WTC11 (cell line): ENCODE measurements around the gene GPR143. TPM values are rescaled to one million over a fixed set of nuclear protein-coding genes. Genes with fewer than 3 reads are reported as not detected.

Experiments
- ATAC-seq: fragments of 200-7000 bp; cut with Tn5 transposase; 2 replicates; pipeline ENCODE4 v1.10.0; 2021; ENCODE audit warnings: mild to moderate bottlenecking, moderate library complexity
- CTCF ChIA-PET: fragments of 300-600 bp; sonication (Branson Sonifier 250); formaldehyde crosslinking; loops from one replicate; lab custom pipeline; 2021; ENCODE audit warnings: antibody characterized with exemption; lab: Charles Lee
- POLR2A ChIA-PET: fragments of 350-600 bp; sonication (Branson Sonifier 250); formaldehyde crosslinking; loops from one replicate; lab custom pipeline; 2021; ENCODE audit warnings: antibody characterized with exemption; lab: Charles Lee
- DNase-seq: peaks from one replicate; pipeline ENCODE4 v3.0.0; 2021; ENCODE audit warnings: low spot score
- H3K27ac Mint-ChIP-seq: 2 replicates; pipeline ENCODE4 v1.8.0; 2021; ENCODE audit warnings: mixed read lengths
- H3K27me3 Mint-ChIP-seq: 2 replicates; pipeline ENCODE4 v1.8.0; 2021; ENCODE audit warnings: low read depth, mild to moderate bottlenecking, moderate library complexity, mixed read lengths
- H3K36me3 Mint-ChIP-seq: 2 replicates; pipeline ENCODE4 v1.8.0; 2021; ENCODE audit warnings: mixed read lengths
- H3K4me1 Mint-ChIP-seq: 2 replicates; pipeline ENCODE4 v1.8.0; 2022; ENCODE audit warnings: mixed read lengths
- H3K4me3 Mint-ChIP-seq: 2 replicates; pipeline ENCODE4 v1.8.0; 2021; ENCODE audit warnings: mild to moderate bottlenecking, moderate library complexity, mixed read lengths
- H3K9me3 Mint-ChIP-seq: 2 replicates; pipeline ENCODE4 v1.8.0; 2021; ENCODE audit warnings: mixed read lengths
- CREM ChIP-seq: sonication (generic); formaldehyde crosslinking; IDR thresholded peaks from 2 replicates; pipeline ENCODE4 v1.8.1; 2022; ENCODE audit warnings: mild to moderate bottlenecking, missing genetic modification reagents, moderate library complexity
- FOXJ3 ChIP-seq: sonication (generic); formaldehyde crosslinking; IDR thresholded peaks from 2 replicates; pipeline ENCODE4 v1.9.0; 2021; ENCODE audit warnings: missing genetic modification reagents, mild to moderate bottlenecking, borderline replicate concordance
- HMGA2 ChIP-seq: fragments of 250-450 bp; sonication (Bioruptor Pico); IDR thresholded peaks from 2 replicates; pipeline ENCODE4 v1.4.0; 2021; ENCODE audit warnings: mild to moderate bottlenecking, moderate library complexity
- NFATC4 ChIP-seq: fragments of 250-450 bp; sonication (Bioruptor Pico); IDR thresholded peaks from 2 replicates; pipeline ENCODE4 v1.9.0; 2021; ENCODE audit warnings: mild to moderate bottlenecking
- NFE2L1 ChIP-seq: sonication (generic); formaldehyde crosslinking; IDR thresholded peaks from 2 replicates; pipeline ENCODE4 v1.8.1; 2023; ENCODE audit warnings: missing genetic modification reagents
- NFYB ChIP-seq: sonication (generic); formaldehyde crosslinking; conservative IDR thresholded peaks from 2 replicates; pipeline ENCODE4 v1.8.0; 2022; ENCODE audit warnings: low read depth, missing genetic modification reagents
- OVOL2 ChIP-seq: fragments of 250-450 bp; sonication (Bioruptor Pico); IDR thresholded peaks from 2 replicates; pipeline ENCODE4 v1.9.0; 2021; ENCODE audit warnings: mild to moderate bottlenecking, borderline replicate concordance
- RELA ChIP-seq: sonication (generic); formaldehyde crosslinking; IDR thresholded peaks from 2 replicates; pipeline ENCODE4 v1.8.1; 2022; ENCODE audit warnings: missing genetic modification reagents, mild to moderate bottlenecking, borderline replicate concordance
- RORB ChIP-seq: fragments of 250-450 bp; sonication (Bioruptor Pico); IDR thresholded peaks from 2 replicates; pipeline ENCODE4 v1.9.0; 2021; ENCODE audit warnings: mild to moderate bottlenecking
- SOX15 ChIP-seq: fragments of 250-450 bp; sonication (Bioruptor Pico); IDR thresholded peaks from 2 replicates; pipeline ENCODE4 v1.9.0; 2021; ENCODE audit warnings: mild to moderate bottlenecking
- TEAD1 ChIP-seq: sonication (generic); formaldehyde crosslinking; IDR thresholded peaks from 2 replicates; pipeline ENCODE4 v1.8.0; 2022; ENCODE audit warnings: mild to moderate bottlenecking, missing genetic modification reagents
- ZNF121 ChIP-seq: sonication (generic); formaldehyde crosslinking; IDR thresholded peaks from 2 replicates; pipeline ENCODE4 v1.8.0; 2023; ENCODE audit warnings: missing genetic modification reagents
- ZNF219 ChIP-seq: sonication (generic); formaldehyde crosslinking; IDR thresholded peaks from 2 replicates; pipeline ENCODE4 v1.8.0; 2023; ENCODE audit warnings: missing genetic modification reagents, mild to moderate bottlenecking, borderline replicate concordance
- ZNF423 ChIP-seq: fragments of 250-450 bp; sonication (Bioruptor Pico); IDR thresholded peaks from 2 replicates; pipeline ENCODE4 v2.1.2; 2022; ENCODE audit warnings: mild to moderate bottlenecking, moderate library complexity
- ZNF671 ChIP-seq: fragments of 250-450 bp; sonication (Bioruptor Pico); IDR thresholded peaks from 2 replicates; pipeline ENCODE4 v1.8.0; 2021; ENCODE audit warnings: mild to moderate bottlenecking
- total RNA-seq: library from RNA; stranded (reverse); gene quantifications from 3 replicates; pipeline ENCODE4 v1.2.3, GENCODE V29; 2021
- TF ChIP-seq, protein P1 (sequence below): fragments of 200-600 bp; IDR thresholded peaks from 2 replicates; pipeline ENCODE4 v1.8.0; 2022; ENCODE audit warnings: antibody characterized with exemption
- TF ChIP-seq, protein P2 (sequence below): sonication (generic); formaldehyde crosslinking; IDR thresholded peaks from 2 replicates; pipeline ENCODE4 v1.8.1; 2022; ENCODE audit warnings: mild to moderate bottlenecking, moderate library complexity, missing genetic modification reagents
- TF ChIP-seq, protein P3 (sequence below): sonication (generic); formaldehyde crosslinking; IDR thresholded peaks from 2 replicates; pipeline ENCODE4 v1.8.1; 2022; ENCODE audit warnings: low read depth, missing genetic modification reagents, borderline replicate concordance
- TF ChIP-seq, protein P4 (sequence below): sonication (generic); formaldehyde crosslinking; IDR thresholded peaks from 2 replicates; pipeline ENCODE4 v1.8.1; 2022; ENCODE audit warnings: low read depth, mild to moderate bottlenecking, moderate library complexity, missing genetic modification reagents, borderline replicate concordance
- TF ChIP-seq, protein P5 (sequence below): sonication (generic); formaldehyde crosslinking; IDR thresholded peaks from 2 replicates; pipeline ENCODE4 v1.8.1; 2022; ENCODE audit warnings: mild to moderate bottlenecking, missing genetic modification reagents, moderate library complexity, borderline replicate concordance

The GPR143 gene
- total RNA-seq, 1 experiment from 2014 or later = 18.3 TPM

DNA sequence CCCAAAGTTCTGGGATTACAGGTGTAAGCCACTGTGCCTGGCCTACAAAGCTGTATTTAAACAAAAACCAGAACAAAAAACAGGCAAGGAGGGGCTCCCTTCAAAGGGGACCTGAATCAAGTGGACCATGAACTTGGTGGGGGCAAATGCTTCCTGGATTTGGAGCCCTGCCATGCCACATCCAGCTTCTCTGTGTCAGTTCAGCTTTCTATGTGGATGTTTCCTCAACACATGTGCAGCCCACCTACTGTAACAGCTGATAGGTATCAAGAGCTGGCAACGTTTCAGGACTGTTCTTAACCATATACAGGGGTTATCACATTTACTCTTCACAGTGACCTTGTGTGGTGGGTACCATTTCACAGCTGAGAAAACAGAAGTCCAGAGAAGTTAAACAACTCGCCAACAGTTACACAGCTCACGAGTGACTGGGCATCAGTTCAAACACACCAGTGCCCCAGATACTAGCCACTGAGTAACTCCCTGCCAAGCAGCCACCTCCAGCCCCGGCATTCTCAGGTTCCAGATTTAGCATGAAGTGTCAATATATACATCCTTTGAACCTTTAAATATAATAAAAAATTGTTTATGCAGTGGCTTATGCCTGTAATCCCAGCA, 7.5 kb downstream of the GPR143 start:
- ChIA-PET CTCF (no interaction called here), POLR2A (no interaction called here)
- ATAC-seq (no peak), DNase-seq (no peak)
- H3K9me3 Mint-ChIP-seq = no peaks in the 10 kb centered on the region
- no peak for TF ChIP-seq RELA
- TF ChIP-seq, protein P1, sequence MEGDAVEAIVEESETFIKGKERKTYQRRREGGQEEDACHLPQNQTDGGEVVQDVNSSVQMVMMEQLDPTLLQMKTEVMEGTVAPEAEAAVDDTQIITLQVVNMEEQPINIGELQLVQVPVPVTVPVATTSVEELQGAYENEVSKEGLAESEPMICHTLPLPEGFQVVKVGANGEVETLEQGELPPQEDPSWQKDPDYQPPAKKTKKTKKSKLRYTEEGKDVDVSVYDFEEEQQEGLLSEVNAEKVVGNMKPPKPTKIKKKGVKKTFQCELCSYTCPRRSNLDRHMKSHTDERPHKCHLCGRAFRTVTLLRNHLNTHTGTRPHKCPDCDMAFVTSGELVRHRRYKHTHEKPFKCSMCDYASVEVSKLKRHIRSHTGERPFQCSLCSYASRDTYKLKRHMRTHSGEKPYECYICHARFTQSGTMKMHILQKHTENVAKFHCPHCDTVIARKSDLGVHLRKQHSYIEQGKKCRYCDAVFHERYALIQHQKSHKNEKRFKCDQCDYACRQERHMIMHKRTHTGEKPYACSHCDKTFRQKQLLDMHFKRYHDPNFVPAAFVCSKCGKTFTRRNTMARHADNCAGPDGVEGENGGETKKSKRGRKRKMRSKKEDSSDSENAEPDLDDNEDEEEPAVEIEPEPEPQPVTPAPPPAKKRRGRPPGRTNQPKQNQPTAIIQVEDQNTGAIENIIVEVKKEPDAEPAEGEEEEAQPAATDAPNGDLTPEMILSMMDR = no peak
- TF ChIP-seq ZNF423 (CRISPR knock-in tag) = no peak
- no peak for TF ChIP-seq NFATC4 (CRISPR knock-in tag)
- no peak for TF ChIP-seq NFE2L1
- no peak for TF ChIP-seq FOXJ3 (CRISPR knock-in tag)
- TF ChIP-seq CREM (CRISPR knock-in tag) = no peak
- no peak for TF ChIP-seq OVOL2 (CRISPR knock-in tag)
- TF ChIP-seq, protein P2, sequence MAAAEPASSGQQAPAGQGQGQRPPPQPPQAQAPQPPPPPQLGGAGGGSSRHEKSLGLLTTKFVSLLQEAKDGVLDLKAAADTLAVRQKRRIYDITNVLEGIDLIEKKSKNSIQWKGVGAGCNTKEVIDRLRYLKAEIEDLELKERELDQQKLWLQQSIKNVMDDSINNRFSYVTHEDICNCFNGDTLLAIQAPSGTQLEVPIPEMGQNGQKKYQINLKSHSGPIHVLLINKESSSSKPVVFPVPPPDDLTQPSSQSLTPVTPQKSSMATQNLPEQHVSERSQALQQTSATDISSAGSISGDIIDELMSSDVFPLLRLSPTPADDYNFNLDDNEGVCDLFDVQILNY (CRISPR knock-in tag) = no peak
- TF ChIP-seq, protein P3, sequence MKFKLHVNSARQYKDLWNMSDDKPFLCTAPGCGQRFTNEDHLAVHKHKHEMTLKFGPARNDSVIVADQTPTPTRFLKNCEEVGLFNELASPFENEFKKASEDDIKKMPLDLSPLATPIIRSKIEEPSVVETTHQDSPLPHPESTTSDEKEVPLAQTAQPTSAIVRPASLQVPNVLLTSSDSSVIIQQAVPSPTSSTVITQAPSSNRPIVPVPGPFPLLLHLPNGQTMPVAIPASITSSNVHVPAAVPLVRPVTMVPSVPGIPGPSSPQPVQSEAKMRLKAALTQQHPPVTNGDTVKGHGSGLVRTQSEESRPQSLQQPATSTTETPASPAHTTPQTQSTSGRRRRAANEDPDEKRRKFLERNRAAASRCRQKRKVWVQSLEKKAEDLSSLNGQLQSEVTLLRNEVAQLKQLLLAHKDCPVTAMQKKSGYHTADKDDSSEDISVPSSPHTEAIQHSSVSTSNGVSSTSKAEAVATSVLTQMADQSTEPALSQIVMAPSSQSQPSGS (CRISPR knock-in tag) = no peak
- TF ChIP-seq RORB (CRISPR knock-in tag) = no peak
- TF ChIP-seq, protein P4, sequence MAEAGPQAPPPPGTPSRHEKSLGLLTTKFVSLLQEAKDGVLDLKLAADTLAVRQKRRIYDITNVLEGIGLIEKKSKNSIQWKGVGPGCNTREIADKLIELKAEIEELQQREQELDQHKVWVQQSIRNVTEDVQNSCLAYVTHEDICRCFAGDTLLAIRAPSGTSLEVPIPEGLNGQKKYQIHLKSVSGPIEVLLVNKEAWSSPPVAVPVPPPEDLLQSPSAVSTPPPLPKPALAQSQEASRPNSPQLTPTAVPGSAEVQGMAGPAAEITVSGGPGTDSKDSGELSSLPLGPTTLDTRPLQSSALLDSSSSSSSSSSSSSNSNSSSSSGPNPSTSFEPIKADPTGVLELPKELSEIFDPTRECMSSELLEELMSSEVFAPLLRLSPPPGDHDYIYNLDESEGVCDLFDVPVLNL (CRISPR knock-in tag) = no peak
- TF ChIP-seq ZNF121 = no peak
- TF ChIP-seq SOX15 (CRISPR knock-in tag) = no peak
- TF ChIP-seq ZNF219 (CRISPR knock-in tag) = no peak
- TF ChIP-seq, protein P5, sequence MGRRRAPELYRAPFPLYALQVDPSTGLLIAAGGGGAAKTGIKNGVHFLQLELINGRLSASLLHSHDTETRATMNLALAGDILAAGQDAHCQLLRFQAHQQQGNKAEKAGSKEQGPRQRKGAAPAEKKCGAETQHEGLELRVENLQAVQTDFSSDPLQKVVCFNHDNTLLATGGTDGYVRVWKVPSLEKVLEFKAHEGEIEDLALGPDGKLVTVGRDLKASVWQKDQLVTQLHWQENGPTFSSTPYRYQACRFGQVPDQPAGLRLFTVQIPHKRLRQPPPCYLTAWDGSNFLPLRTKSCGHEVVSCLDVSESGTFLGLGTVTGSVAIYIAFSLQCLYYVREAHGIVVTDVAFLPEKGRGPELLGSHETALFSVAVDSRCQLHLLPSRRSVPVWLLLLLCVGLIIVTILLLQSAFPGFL (CRISPR knock-in tag) = no peak
- H3K27me3 Mint-ChIP-seq = no peaks in the 10 kb centered on the region
- no peak overlapping the region for H3K4me3 Mint-ChIP-seq
- no peak overlapping the region for H3K27ac Mint-ChIP-seq
- H3K4me1 Mint-ChIP-seq = peaks cover 4% of the 10 kb centered on the region
- peaks cover 5% of the 10 kb centered on the region; the same call in 1 of the 2 replicates for H3K36me3 Mint-ChIP-seq

DNA sequence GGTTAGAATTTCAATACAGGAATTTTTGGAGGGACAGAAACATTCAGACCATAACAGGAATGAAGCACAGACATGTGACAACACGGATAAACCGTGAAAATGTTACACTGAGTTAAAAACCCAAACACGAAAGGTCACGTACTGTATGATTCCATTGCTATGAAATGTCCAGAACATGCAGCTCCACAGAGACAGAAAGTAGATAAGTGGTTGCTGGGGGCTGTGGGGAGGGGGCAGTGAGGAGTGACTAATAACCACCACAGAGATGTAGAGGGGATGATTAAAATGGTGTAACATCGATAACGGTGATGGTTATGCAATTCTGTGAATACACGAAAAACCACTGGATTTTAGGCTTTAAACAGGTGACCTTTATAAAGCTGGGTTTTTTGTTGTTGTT, 8.3 kb downstream of the GPR143 start:
- POLR2A ChIA-PET = no interaction called here
- H3K4me1 Mint-ChIP-seq = peaks cover 4% of the 10 kb centered on the region
- peaks cover 5% of the 10 kb centered on the region; the same call in 1 of the 2 replicates for H3K36me3 Mint-ChIP-seq
- TF ChIP-seq TEAD1 (CRISPR knock-in tag) = no peak
- TF ChIP-seq HMGA2 (CRISPR knock-in tag) = no peak
- TF ChIP-seq NFYB = no peak
- TF ChIP-seq ZNF671 (CRISPR knock-in tag) = no peak
- ATAC-seq (no peak), DNase-seq (no peak)
- no peak overlapping the region for H3K27ac Mint-ChIP-seq
- H3K27me3 Mint-ChIP-seq = no peaks in the 10 kb centered on the region
- H3K4me3 Mint-ChIP-seq = no peak overlapping the region
- H3K9me3 Mint-ChIP-seq = no peaks in the 10 kb centered on the region
- CTCF ChIA-PET = no interaction called here
